HCT116 (cell line): Measurements from ENCODE around the gene IL18. TPM values are rescaled to one million over a fixed set of nuclear protein-coding genes. Genes with fewer than 3 reads are reported as not detected.

Experiments used
- ATAC-seq: fragments of 200-7000 bp; cut with Tn5 transposase; 2 replicates; pipeline ENCODE4 v1.9.1; 2020; ENCODE audit warnings: mild to moderate bottlenecking, moderate library complexity
- BruUV-seq: library from RNA; stranded (reverse); fragments of 400-500 nt; replicated peaks from 2 replicates; lab custom pipeline; 2021; lab: Mats Ljungman, UMichigan
- CTCF ChIA-PET: fragments of 300-600 bp; sonication (Branson Sonifier 250); formaldehyde crosslinking; loops from one replicate; lab custom pipeline; 2021; ENCODE audit warnings: antibody characterized with exemption; lab: Charles Lee
- POLR2A ChIA-PET: fragments of 300-600, 350-600 bp; sonication (Branson Sonifier 250); formaldehyde crosslinking; loops from one replicate; lab custom pipeline; 2021; ENCODE audit warnings: antibody characterized with exemption; lab: Charles Lee
- RAD21 ChIA-PET, 2 experiments: fragments of 300-600 bp; sonication (Branson Sonifier 250); formaldehyde crosslinking; loops; one replicate each; lab custom pipeline; 2023; ENCODE audit warnings: low total read pairs in 2 of 2; ENCODE audit not compliant: uncharacterized antibody in 2 of 2, unreplicated experiment in 2 of 2, low non-redundant PET in 1 of 2; lab: Charles Lee
- DNase-seq: peaks from one replicate; pipeline ENCODE4 v3.0.0-alpha.2; 2010; ENCODE audit warnings: low read depth, low spot score
- H2AFZ ChIP-seq: fragments of 200-600 bp; shearing (Covaris generic), sonication (generic); 2 replicates; pipeline ENCODE4 v1.6.1; 2017; ENCODE audit warnings: low read depth, mixed run types, mixed read lengths, antibody characterized with exemption, low read length; ENCODE audit not compliant: poor library complexity, severe bottlenecking
- H3K27ac ChIP-seq: 2 replicates; pipeline ENCODE4 v1.5.1; 2012; ENCODE audit warnings: low read depth, low read length
- H3K27me3 ChIP-seq: fragments of 200-600 bp; sonication (generic); 2 replicates; pipeline ENCODE4 v1.6.1; 2016; ENCODE audit warnings: mixed run types, low read length, mixed read lengths; ENCODE audit not compliant: insufficient read depth
- H3K36me3 ChIP-seq, 2 experiments: fragments of 200-500 bp in 1 of 2; fragments of 200-600 bp in 1 of 2; sonication (Bioruptor generic) in 1 of 2; sonication (generic) in 1 of 2; 2 replicates each; pipeline versions ENCODE4 v1.5.1 to v1.6.1; 2014 to 2016; ENCODE audit warnings: low read length in 2 of 2, inconsistent platforms in 1 of 2, mixed read lengths in 1 of 2, mixed run types in 1 of 2; ENCODE audit not compliant: insufficient read depth in 2 of 2, control insufficient read depth in 1 of 2
- H3K4me1 ChIP-seq, 2 experiments: fragments of 200-600 bp in 1 of 2; sonication (generic) in 1 of 2; 2 replicates each; pipeline versions ENCODE4 v1.5.1 to v1.6.1; 2012 to 2017; ENCODE audit warnings: low read length in 2 of 2, inconsistent platforms in 1 of 2, mild to moderate bottlenecking in 1 of 2, mixed read lengths in 1 of 2, mixed run types in 1 of 2, moderate library complexity in 1 of 2; ENCODE audit not compliant: insufficient read depth in 2 of 2, control insufficient read depth in 1 of 2
- H3K4me2 ChIP-seq: fragments of 200-600 bp; sonication (generic); 2 replicates; pipeline ENCODE4 v1.6.1; 2017; ENCODE audit warnings: mixed run types, low read length, mixed read lengths
- H3K4me3 ChIP-seq, 2 experiments: fragments of 200-600 bp in 1 of 2; sonication (generic) in 1 of 2; replicated peaks in 1 of 2; 2 replicates each; pipeline ENCODE4 v1.5.1; 2011 to 2016; ENCODE audit warnings: low read length in 2 of 2, control low read depth in 1 of 2, low read depth in 1 of 2, mild to moderate bottlenecking in 1 of 2, mixed read lengths in 1 of 2, mixed run types in 1 of 2
- H3K79me2 ChIP-seq: fragments of 200-600 bp; sonication (generic); 2 replicates; pipeline ENCODE4 v1.6.1; 2017; ENCODE audit warnings: mild to moderate bottlenecking, mixed run types, low read length, moderate library complexity, mixed read lengths; ENCODE audit not compliant: insufficient read depth
- H3K9ac ChIP-seq: fragments of 200-600 bp; sonication (generic); 2 replicates; pipeline ENCODE4 v1.6.1; 2016; ENCODE audit warnings: low read length, mixed read lengths
- H3K9me2 ChIP-seq: fragments of 200-600 bp; sonication (generic), shearing (Covaris generic); 2 replicates; pipeline ENCODE4 v1.6.1; 2017; ENCODE audit warnings: mixed run types, mild to moderate bottlenecking, moderate library complexity; ENCODE audit not compliant: insufficient read depth
- H3K9me3 ChIP-seq, 2 experiments: fragments of 200-500 bp in 1 of 2; fragments of 200-600 bp in 1 of 2; sonication (Bioruptor generic) in 1 of 2; sonication (generic) in 1 of 2; 2 replicates each; pipeline ENCODE4 v1.6.1; 2014 to 2017; ENCODE audit warnings: low read length in 2 of 2, mixed read lengths in 2 of 2, inconsistent platforms in 1 of 2, low read depth in 1 of 2, mild to moderate bottlenecking in 1 of 2, mixed run types in 1 of 2, moderate library complexity in 1 of 2; ENCODE audit not compliant: control insufficient read depth in 1 of 2, insufficient read depth in 1 of 2
- H4K20me1 ChIP-seq: fragments of 200-600 bp; sonication (generic), shearing (Covaris generic); 2 replicates; pipeline ENCODE4 v1.6.1; 2017; ENCODE audit warnings: mixed run types, mild to moderate bottlenecking, moderate library complexity; ENCODE audit not compliant: insufficient read depth
- ATF3 ChIP-seq: IDR thresholded peaks from 2 replicates; pipeline ENCODE4 v1.6.1; 2012
- CBX3 ChIP-seq: IDR thresholded peaks from 2 replicates; pipeline ENCODE4 v1.6.1; 2012; ENCODE audit warnings: low read depth
- CTCF ChIP-seq, 3 experiments: fragments of 200-600 bp in 1 of 3; sonication (generic) in 1 of 3; IDR thresholded peaks in 2 of 3; conservative IDR thresholded peaks in 1 of 3; 2 replicates each; pipeline ENCODE4 v1.5.1; 2012 to 2017; ENCODE audit warnings: low read depth in 2 of 3, low read length in 2 of 3, antibody characterized with exemption in 1 of 3, borderline replicate concordance in 1 of 3, control low read depth in 1 of 3, mild to moderate bottlenecking in 1 of 3, mixed read lengths in 1 of 3, mixed run types in 1 of 3, moderate library complexity in 1 of 3; ENCODE audit not compliant: insufficient read depth in 1 of 3
- EGR1 ChIP-seq: IDR thresholded peaks from 2 replicates; pipeline ENCODE4 v1.6.1; 2012; ENCODE audit warnings: low read depth
- ELF1 ChIP-seq: IDR thresholded peaks from 2 replicates; pipeline ENCODE4 v1.6.1; 2012; ENCODE audit warnings: low read depth, borderline replicate concordance
- EZH2 ChIP-seq: fragments of 200-600 bp; sonication (generic); IDR thresholded peaks from 2 replicates; pipeline ENCODE4 v1.6.1; 2017; ENCODE audit warnings: antibody characterized with exemption, mixed run types
- EZH2phosphoT487 ChIP-seq: fragments of 200-600 bp; IDR thresholded peaks from 2 replicates; pipeline ENCODE4 v1.6.1; 2018; ENCODE audit warnings: antibody characterized with exemption, borderline replicate concordance
- RAD21 ChIP-seq: IDR thresholded peaks from 2 replicates; pipeline ENCODE4 v1.6.1; 2012; ENCODE audit warnings: low read depth, mild to moderate bottlenecking
- SIN3A ChIP-seq: IDR thresholded peaks from 2 replicates; pipeline ENCODE4 v1.6.1; 2012; ENCODE audit warnings: low read depth
- YY1 ChIP-seq: IDR thresholded peaks from 2 replicates; pipeline ENCODE4 v1.6.1; 2011; ENCODE audit warnings: low read length, low read depth, moderate library complexity, mild to moderate bottlenecking; ENCODE audit not compliant: insufficient replicate concordance; ENCODE audit errors: extremely low read depth
- ZBTB33 ChIP-seq: IDR thresholded peaks from 2 replicates; pipeline ENCODE4 v1.6.1; 2011; ENCODE audit warnings: mild to moderate bottlenecking, low read length, moderate library complexity; ENCODE audit not compliant: insufficient replicate concordance; ENCODE audit errors: extremely low read depth
- ZFX ChIP-seq: fragments of 450-650 bp; IDR thresholded peaks from 2 replicates; pipeline ENCODE4 v1.6.1; 2017
- intact Hi-C: fragments of 100-400 bp; cut with micrococcal nuclease; formaldehyde crosslinking; loops from 2 replicates; pipeline ENCODE4 v1.10.0; 2022
- total RNA-seq: library from RNA; stranded (reverse); gene quantifications from one replicate; pipeline ENCODE4 v1.2.1, GENCODE V29; 2021; ENCODE audit not compliant: unreplicated experiment

The IL18 gene
- total RNA-seq, 1 experiment from 2014 or later = 112 TPM

- intact Hi-C loops = no loop called here
- RAD21 ChIA-PET = no interaction called here
- Histone ChIP-seq H3K4me3 (no peak overlapping the region), H3K9me3 (no peaks in the 10 kb centered on the region), H3K79me2 (no peaks in the 10 kb centered on the region), H3K9ac (no peak overlapping the region), H3K9me2 (no peaks in the 10 kb centered on the region), H3K4me1 (peaks cover 54 to 81% of the 10 kb centered on the region in 2 experiments), H3K27ac (peak overlapping the region; percentile 76), H4K20me1 (no peaks in the 10 kb centered on the region), H3K36me3 (no peaks in the 10 kb centered on the region), H3K4me2 (no peak overlapping the region), H3K27me3 (no peaks in the 10 kb centered on the region), H2AFZ (no peak overlapping the region)
- TF ChIP-seq ZFX = 0 out of 2 replicates have a peak, but pooled peaks have one; percentile 18
- TF ChIP-seq ZBTB33 = no peak
- ATAC-seq (no peak), DNase-seq (no peak)
- POLR2A ChIA-PET = interaction anchor here (2.5 kb wide), 1 partner anchor 9 kb away, joined by 8 read pairs; no protein-coding TSS in a partner anchor
- CTCF ChIA-PET = no interaction called here
- BruUV-seq = no TSS peak
Measured at GRCh38 chr11:112129656-112130055, 34.2 kb downstream of the IL18 start.

GRCh38 chr11:112128483-112129121 lies 35.3 kb downstream of the IL18 start:
- CTCF ChIA-PET = interaction anchor here (1.2 kb wide), 1 partner anchor 47 kb away, joined by 3 read pairs; the partner anchor contains the start of gene BCO2
- DNase-seq = peak; percentile 87
- TF ChIP-seq YY1 (peak; percentile 36), SIN3A (peak; percentile 74; the same call in 1 of the 2 replicates), EZH2 (no peak), ELF1 (no peak), EGR1 (no peak), EZH2phosphoT487 (no peak), CBX3 (peak; percentile 86), RAD21 (no peak), CTCF (IDR thresholded peaks at IDR 0.05 in 2 of 3, conservative IDR thresholded peaks at IDR 0.05 in 1 of 3; ENCODE audit: borderline replicate concordance in 1 of 3, insufficient read depth in 1 of 3, low read depth in 2 of 3, low read length in 2 of 3) (no peak), ATF3 (no peak)

More at GRCh38 chr11:112128483-112129121, 35.3 kb downstream of the IL18 start:
- H3K79me2 ChIP-seq = no peaks in the 10 kb centered on the region
- BruUV-seq = no TSS peak
- H3K4me3 ChIP-seq = 0 out of 4 replicates have a peak overlapping the region, but pooled peaks of 1 of the 2 experiments have one; percentile 9
- peaks cover 54 to 85% of the 10 kb centered on the region in 2 experiments for H3K4me1 ChIP-seq
- peak overlapping the region; percentile 64 for H3K4me2 ChIP-seq
- no peaks in the 10 kb centered on the region for H3K36me3 ChIP-seq
- intact Hi-C loops = no loop called here
- peak; percentile 71 for ATAC-seq
- H3K9ac ChIP-seq = peak overlapping the region; percentile 21
- H4K20me1 ChIP-seq = no peaks in the 10 kb centered on the region
- RAD21 ChIA-PET = no interaction called here
- H3K9me3 ChIP-seq = no peaks in the 10 kb centered on the region
- POLR2A ChIA-PET = interaction anchor here (0.7 to 2.5 kb wide), 3 partner anchors 8 to 191 kb away, joined by 4 to 8 read pairs (median 4); partner anchors contain the start of genes DIXDC1 and IL18
- no peaks in the 10 kb centered on the region for H3K9me2 ChIP-seq
- no peaks in the 10 kb centered on the region for H3K27me3 ChIP-seq
- H2AFZ ChIP-seq = no peak overlapping the region
- H3K27ac ChIP-seq = peak overlapping the region; percentile 76
